ENCODE results near the gene FOXE3. TPM values are rescaled to one million over a fixed set of nuclear protein-coding genes. Genes with fewer than 3 reads are reported as not detected.

The FOXE3 gene
- total and polyA plus RNA-seq, 9 of the 15 experiments (the other 6 are each of a cell fraction or from before 2014, with no cell fraction given): not detected

- H3K4me3 ChIP-seq: peak within 1 kb of the TSS; percentile 70
- 1% methylated on average over 48 of the region's 80 CpGs for WGBS (ENCODE audit: insufficient coverage, low coverage, missing lambda C conversion rate)
- peak within 1 kb of the TSS; percentile 98 for H2AFZ ChIP-seq (ENCODE audit: low read depth, low read length)
- intact Hi-C loops (cut with micrococcal nuclease): loop anchor here (2.0 to 10.0 kb wide), 6 partner anchors 49 to 290 kb away; partner anchors contain the start of gene CMPK1
- H3K27ac ChIP-seq (ENCODE audit: extremely low read depth, low read depth, low read length): peak within 1 kb of the TSS; percentile 90
- peaks cover 4% of the 10 kb centered on the region; the same call in 2 of the 3 replicates for H3K36me3 ChIP-seq (ENCODE audit: control insufficient read depth, insufficient read depth, low read length)
- peaks cover 3 to 53% of the 10 kb centered on the region in 2 experiments; a peak in 4 of 5 replicates for H3K4me1 ChIP-seq (replicated peaks in 1 of 2; ENCODE audit: control insufficient read depth in 2 of 2, insufficient read depth in 2 of 2, low read length in 2 of 2)
- BruUV-seq (replicated peaks): no TSS peak
- no peaks in the 10 kb centered on the region for H3K9me1 ChIP-seq (ENCODE audit: control insufficient read depth, insufficient read depth, low read length)
- ATAC-seq (peak; percentile 93), DNase-seq (ENCODE audit: extremely low read depth in 1 of 4, low spot score in 3 of 4) (peak; percentile 95 to 98 (median 97)), FAIRE-seq (peak; percentile 56)
- in situ Hi-C loops (cut with MboI): no loop called here
- POLR2A ChIA-PET: interaction anchor here (0.6 to 1.7 kb wide), 6 partner anchors 26 to 316 kb away, joined by 3 to 5 read pairs (median 3); partner anchors contain the start of gene PDZK1IP1
- peak within 1 kb of the TSS; percentile 91 for H3K4me2 ChIP-seq (ENCODE audit: insufficient read depth, low read length)
- no peaks in the 10 kb centered on the region for H3K9me3 ChIP-seq (replicated peaks; ENCODE audit: control insufficient read depth, insufficient read depth, low read depth, low read length)
- CTCF ChIA-PET (ENCODE audit: low intra/inter-chr PET ratio): interaction anchor here (0.6 to 2.7 kb wide), 5 partner anchors 112 to 273 kb away, joined by 3 to 15 read pairs (median 5); no protein-coding TSS in a partner anchor
- H3K79me2 ChIP-seq (ENCODE audit: control insufficient read depth, insufficient read depth, low read length): 0 out of 3 replicates have a peak, but pooled peaks cover 7% of the 10 kb centered on the region
- H3K27me3 ChIP-seq (ENCODE audit: control insufficient read depth in 2 of 2, insufficient read depth in 2 of 2, low read length in 2 of 2): peaks cover 21 to 24% of the 10 kb centered on the region in 2 experiments; a peak in 4 of 5 replicates
- peak within 1 kb of the TSS; percentile 72 to 99 for H3K9ac ChIP-seq (ENCODE audit: insufficient read depth in 1 of 2, low read depth in 2 of 2, low read length in 2 of 2)
- H4K20me1 ChIP-seq (replicated peaks; ENCODE audit: control insufficient read depth, insufficient read depth, low read length): peaks cover 13% of the 10 kb centered on the region; the same call in 1 of the 2 replicates
- TF ChIP-seq YY1 (IDR thresholded peaks at IDR 0.05; ENCODE audit: borderline replicate concordance in 1 of 3, control insufficient read depth in 1 of 3, extremely low read depth in 1 of 3, insufficient read depth in 3 of 3, insufficient read length in 1 of 3, insufficient replicate concordance in 2 of 3, low read depth in 1 of 3, low read length in 2 of 3) (peak in 2 of 3 experiments; percentile 42 to 52), MAFK (IDR thresholded peaks at IDR 0.05; ENCODE audit: low read length) (no peak), CREM (IDR thresholded peaks at IDR 0.05; ENCODE audit: low read depth) (peak; percentile 29), NR4A1 (CRISPR knock-in tag; IDR thresholded peaks at IDR 0.05) (no peak), NR4A1 (tag; IDR thresholded peaks at IDR 0.05) (0 out of 2 replicates have a peak, but pooled peaks have one; percentile 43), MAZ (CRISPR knock-in tag; conservative IDR thresholded peaks at IDR 0.05 in 1 of 2, IDR thresholded peaks at IDR 0.05 in 1 of 2) (peak; percentile 99), ZNF79 (CRISPR knock-in tag; IDR thresholded peaks at IDR 0.05; ENCODE audit: low read depth) (no peak), CCNT2 (IDR thresholded peaks at IDR 0.05; ENCODE audit: borderline replicate concordance, extremely low read depth, insufficient read length, low read depth, low read length) (peak; percentile 55), NCOA1 (IDR thresholded peaks at IDR 0.05; ENCODE audit: low read depth) (0 out of 2 replicates have a peak, but pooled peaks have one; percentile 26), ETV1 (tag; conservative IDR thresholded peaks at IDR 0.05; ENCODE audit: low read depth) (peak; percentile 41), KDM5B (IDR thresholded peaks at IDR 0.05; ENCODE audit: insufficient replicate concordance, low read depth, low read length) (peak; percentile 68), ETV5 (CRISPR knock-in tag; IDR thresholded peaks at IDR 0.05; ENCODE audit: low read depth) (peak; percentile 50; the same call in 1 of the 2 replicates), ZNF561 (CRISPR knock-in tag; conservative IDR thresholded peaks at IDR 0.05) (no peak), LCOR (CRISPR knock-in tag; IDR thresholded peaks at IDR 0.05) (peak; percentile 35; the same call in 1 of the 2 replicates), PHF8 (IDR thresholded peaks at IDR 0.05; ENCODE audit: borderline replicate concordance, low read length) (peak; percentile 72; the same call in 1 of the 2 replicates), GABPB1 (CRISPR knock-in tag; IDR thresholded peaks at IDR 0.05) (peak; percentile 80), ZNF695 (CRISPR knock-in tag; IDR thresholded peaks at IDR 0.05) (no peak)
- TF ChIP-seq, protein P1, sequence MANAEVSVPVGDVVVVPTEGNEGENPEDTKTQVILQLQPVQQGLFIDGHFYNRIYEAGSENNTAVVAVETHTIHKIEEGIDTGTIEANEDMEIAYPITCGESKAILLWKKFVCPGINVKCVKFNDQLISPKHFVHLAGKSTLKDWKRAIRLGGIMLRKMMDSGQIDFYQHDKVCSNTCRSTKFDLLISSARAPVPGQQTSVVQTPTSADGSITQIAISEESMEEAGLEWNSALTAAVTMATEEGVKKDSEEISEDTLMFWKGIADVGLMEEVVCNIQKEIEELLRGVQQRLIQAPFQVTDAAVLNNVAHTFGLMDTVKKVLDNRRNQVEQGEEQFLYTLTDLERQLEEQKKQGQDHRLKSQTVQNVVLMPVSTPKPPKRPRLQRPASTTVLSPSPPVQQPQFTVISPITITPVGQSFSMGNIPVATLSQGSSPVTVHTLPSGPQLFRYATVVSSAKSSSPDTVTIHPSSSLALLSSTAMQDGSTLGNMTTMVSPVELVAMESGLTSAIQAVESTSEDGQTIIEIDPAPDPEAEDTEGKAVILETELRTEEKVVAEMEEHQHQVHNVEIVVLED (CRISPR knock-in tag; IDR thresholded peaks at IDR 0.05): 0 out of 2 replicates have a peak, but pooled peaks have one; percentile 44
These were observed 21.5 kb downstream of the FOXE3 start, which contains the start of gene FOXD2 for GRCh38 chr1:47437447-47438164. Gene FOXD2, plus strand, starts transcription at chr1:47438044. Its CDS starts 92 bp downstream, at chr1:47438136.

Measured in K562 (cell line).